HepG2 (cell line): ENCODE results near the gene SERINC5. TPM values are rescaled to one million over a fixed set of nuclear protein-coding genes. Genes with fewer than 3 reads are reported as not detected.

Source experiments
- BCL6 ChIP-seq: IDR thresholded peaks from 2 replicates; pipeline ENCODE4 v1.6.1; 2016; ENCODE audit warnings: missing genetic modification reagents, missing compliant biosample characterization
- FOSL2 ChIP-seq: sonication (generic); formaldehyde crosslinking; IDR thresholded peaks from 2 replicates; pipeline ENCODE4 v1.4.0; 2020; ENCODE audit warnings: missing genetic modification reagents
- HNRNPLL ChIP-seq: fragments of 200-400 bp; formaldehyde crosslinking; IDR thresholded peaks from 2 replicates; pipeline ENCODE4 v1.6.1; 2017; ENCODE audit warnings: mild to moderate bottlenecking, low read depth, low read length; ENCODE audit not compliant: poor library complexity, severe bottlenecking
- KMT2B ChIP-seq: IDR thresholded peaks from 2 replicates; pipeline ENCODE4 v1.6.1; 2016; ENCODE audit warnings: missing genetic modification reagents, missing compliant biosample characterization
- MAZ ChIP-seq, 2 experiments: sonication (generic) in 1 of 2; formaldehyde crosslinking in 1 of 2; IDR thresholded peaks; 2 replicates each; pipeline versions ENCODE4 v1.5.0 to v1.6.1; 2012 to 2020; ENCODE audit warnings: low read depth in 2 of 2, mild to moderate bottlenecking in 2 of 2, borderline replicate concordance in 1 of 2, improper control_type of control experiment in 1 of 2, low read length in 1 of 2, missing genetic modification reagents in 1 of 2, moderate library complexity in 1 of 2
- SNAPC2 ChIP-seq: sonication (generic); formaldehyde crosslinking; IDR thresholded peaks from 2 replicates; pipeline ENCODE4 v1.8.1; 2022; ENCODE audit warnings: mild to moderate bottlenecking, missing genetic modification reagents
- U2AF2 ChIP-seq: fragments of 200-400 bp; formaldehyde crosslinking; IDR thresholded peaks from 2 replicates; pipeline ENCODE4 v1.6.1; 2017; ENCODE audit warnings: low read depth, mild to moderate bottlenecking, low read length
- ZNF124 ChIP-seq: sonication (generic); formaldehyde crosslinking; IDR thresholded peaks from 2 replicates; pipeline ENCODE4 v1.4.0; 2020; ENCODE audit warnings: missing genetic modification reagents
- ZNF136 ChIP-seq: sonication (generic); formaldehyde crosslinking; IDR thresholded peaks from 2 replicates; pipeline ENCODE4 v1.8.1; 2022; ENCODE audit warnings: low read depth, mild to moderate bottlenecking, moderate library complexity, missing genetic modification reagents
- ZNF17 ChIP-seq: sonication (generic); formaldehyde crosslinking; IDR thresholded peaks from 2 replicates; pipeline ENCODE4 v1.5.0; 2020; ENCODE audit warnings: mild to moderate bottlenecking, missing genetic modification reagents
- ZNF431 ChIP-seq: sonication (generic); formaldehyde crosslinking; IDR thresholded peaks from 2 replicates; pipeline ENCODE4 v1.9.0; 2022; ENCODE audit warnings: missing genetic modification reagents, low read depth, mild to moderate bottlenecking, borderline replicate concordance
- ZNF556 ChIP-seq: sonication (generic); formaldehyde crosslinking; IDR thresholded peaks from 2 replicates; pipeline ENCODE4 v1.4.0; 2020; ENCODE audit warnings: mild to moderate bottlenecking, missing genetic modification reagents, borderline replicate concordance
- ZNF879 ChIP-seq: sonication (generic); formaldehyde crosslinking; IDR thresholded peaks from 2 replicates; pipeline ENCODE4 v1.8.1; 2023; ENCODE audit warnings: missing genetic modification reagents
- polyA plus RNA-seq, 8 experiments: library from polyadenylated mRNA; depleted of rRNA in 3 of 8; stranded (reverse) in 7 of 8; unstranded in 1 of 8; fragments of >200 nt; fragmentation: Illumina TruSeq in 4 of 8; extraction: Trizol in 4 of 8; gene quantifications; 2 replicates each; pipeline versions ENCODE4 v1.2.1 to v1.2.3, GENCODE V29; 2011 to 2016; ENCODE audit warnings: low read depth in 4 of 8, missing spikeins in 1 of 8, mixed read lengths in 1 of 8; ENCODE audit not compliant: insufficient read depth in 1 of 8
- total RNA-seq, 5 experiments: library from RNA; depleted of rRNA; stranded (reverse); fragments of >200 nt; fragmentation: Illumina TruSeq; extraction: Trizol; gene quantifications; 2 replicates each; pipeline ENCODE4 v1.2.3, GENCODE V29; 2016; ENCODE audit warnings: low read depth in 1 of 5
- TF ChIP-seq, protein P1 (sequence below): sonication (generic); formaldehyde crosslinking; IDR thresholded peaks from 2 replicates; pipeline ENCODE4 v1.5.1; 2020; ENCODE audit warnings: mild to moderate bottlenecking, missing genetic modification reagents, borderline replicate concordance
- TF ChIP-seq, protein P2 (sequence below): sonication (generic); formaldehyde crosslinking; IDR thresholded peaks from 2 replicates; pipeline ENCODE4 v1.5.0; 2020; ENCODE audit warnings: mild to moderate bottlenecking, missing genetic modification reagents, moderate library complexity
- TF ChIP-seq, protein P3 (sequence below): IDR thresholded peaks from 2 replicates; pipeline ENCODE4 v1.6.1; 2016; ENCODE audit warnings: low read depth
- TF ChIP-seq, protein P4 (sequence below): sonication (generic); formaldehyde crosslinking; IDR thresholded peaks from 2 replicates; pipeline ENCODE4 v1.8.0; 2022; ENCODE audit warnings: mild to moderate bottlenecking, missing genetic modification reagents; ENCODE audit not compliant: insufficient replicate concordance

Gene SERINC5
- total and polyA plus RNA-seq, 2 of the 13 experiments (the other 11 are each of a cell fraction or from before 2014, with no cell fraction given), result 17.3 to 22.8 TPM

DNA sequence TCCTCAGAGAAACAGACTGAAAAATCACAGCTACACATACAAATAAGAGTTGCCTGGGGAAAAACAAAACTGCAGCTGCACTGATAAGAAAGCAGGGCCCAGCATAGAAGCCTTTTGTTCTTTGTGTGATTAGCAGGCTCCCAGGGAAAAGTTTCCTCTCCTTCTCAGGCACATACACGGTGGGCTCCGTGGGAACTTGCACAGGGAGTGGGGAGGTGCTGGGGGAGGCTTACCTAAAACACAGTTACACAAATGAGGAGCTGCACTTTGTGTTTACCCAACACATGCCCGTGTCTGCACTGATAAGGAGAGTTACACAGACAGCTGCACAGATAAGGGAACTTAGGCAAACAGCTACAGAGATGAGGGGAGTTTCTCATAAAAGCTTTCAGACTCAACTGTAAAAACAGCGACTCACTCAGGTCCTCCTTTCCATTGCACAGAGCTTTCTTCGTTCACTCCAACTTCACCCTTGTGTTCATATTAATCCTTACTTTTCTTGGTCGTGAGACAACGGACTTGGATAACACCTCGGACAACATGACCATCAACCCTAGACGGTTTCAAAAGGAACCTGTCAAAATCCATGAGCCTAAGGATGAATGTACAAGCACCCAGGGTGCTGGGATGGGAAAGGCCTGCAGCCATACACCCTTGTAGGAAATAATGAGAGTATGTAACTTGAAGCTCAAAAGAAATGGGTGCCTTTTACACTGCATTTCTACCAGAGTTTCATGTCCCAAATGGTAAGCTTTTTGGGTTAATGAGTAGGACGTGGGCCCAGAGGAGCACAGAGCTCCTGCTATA is 50.8 kb downstream of the SERINC5 start (continued):
- TF ChIP-seq MAZ (IDR thresholded peaks at IDR 0.05; ENCODE audit: borderline replicate concordance, low read depth, low read length) (no peak), MAZ (CRISPR knock-in tag; IDR thresholded peaks at IDR 0.05; ENCODE audit: low read depth) (peak; percentile 39; the same call in 1 of the 2 replicates), ZNF124 (peak; percentile 91; the same call in 1 of the 2 replicates), ZNF136 (CRISPR knock-in tag) (0 out of 2 replicates have a peak, but pooled peaks have one; percentile 40), ZNF17 (CRISPR knock-in tag) (no peak), KMT2B (0 out of 2 replicates have a peak, but pooled peaks have one; percentile 72), SNAPC2 (CRISPR knock-in tag) (0 out of 2 replicates have a peak, but pooled peaks have one; percentile 73), BCL6 (CRISPR knock-in tag) (peak; percentile 92), ZNF431 (no peak), U2AF2 (no peak), ZNF556 (CRISPR knock-in tag) (0 out of 2 replicates have a peak, but pooled peaks have one; percentile 30), HNRNPLL (no peak), ZNF879 (CRISPR knock-in tag) (no peak), FOSL2 (CRISPR knock-in tag) (peak; percentile 72)
- TF ChIP-seq, protein P1, sequence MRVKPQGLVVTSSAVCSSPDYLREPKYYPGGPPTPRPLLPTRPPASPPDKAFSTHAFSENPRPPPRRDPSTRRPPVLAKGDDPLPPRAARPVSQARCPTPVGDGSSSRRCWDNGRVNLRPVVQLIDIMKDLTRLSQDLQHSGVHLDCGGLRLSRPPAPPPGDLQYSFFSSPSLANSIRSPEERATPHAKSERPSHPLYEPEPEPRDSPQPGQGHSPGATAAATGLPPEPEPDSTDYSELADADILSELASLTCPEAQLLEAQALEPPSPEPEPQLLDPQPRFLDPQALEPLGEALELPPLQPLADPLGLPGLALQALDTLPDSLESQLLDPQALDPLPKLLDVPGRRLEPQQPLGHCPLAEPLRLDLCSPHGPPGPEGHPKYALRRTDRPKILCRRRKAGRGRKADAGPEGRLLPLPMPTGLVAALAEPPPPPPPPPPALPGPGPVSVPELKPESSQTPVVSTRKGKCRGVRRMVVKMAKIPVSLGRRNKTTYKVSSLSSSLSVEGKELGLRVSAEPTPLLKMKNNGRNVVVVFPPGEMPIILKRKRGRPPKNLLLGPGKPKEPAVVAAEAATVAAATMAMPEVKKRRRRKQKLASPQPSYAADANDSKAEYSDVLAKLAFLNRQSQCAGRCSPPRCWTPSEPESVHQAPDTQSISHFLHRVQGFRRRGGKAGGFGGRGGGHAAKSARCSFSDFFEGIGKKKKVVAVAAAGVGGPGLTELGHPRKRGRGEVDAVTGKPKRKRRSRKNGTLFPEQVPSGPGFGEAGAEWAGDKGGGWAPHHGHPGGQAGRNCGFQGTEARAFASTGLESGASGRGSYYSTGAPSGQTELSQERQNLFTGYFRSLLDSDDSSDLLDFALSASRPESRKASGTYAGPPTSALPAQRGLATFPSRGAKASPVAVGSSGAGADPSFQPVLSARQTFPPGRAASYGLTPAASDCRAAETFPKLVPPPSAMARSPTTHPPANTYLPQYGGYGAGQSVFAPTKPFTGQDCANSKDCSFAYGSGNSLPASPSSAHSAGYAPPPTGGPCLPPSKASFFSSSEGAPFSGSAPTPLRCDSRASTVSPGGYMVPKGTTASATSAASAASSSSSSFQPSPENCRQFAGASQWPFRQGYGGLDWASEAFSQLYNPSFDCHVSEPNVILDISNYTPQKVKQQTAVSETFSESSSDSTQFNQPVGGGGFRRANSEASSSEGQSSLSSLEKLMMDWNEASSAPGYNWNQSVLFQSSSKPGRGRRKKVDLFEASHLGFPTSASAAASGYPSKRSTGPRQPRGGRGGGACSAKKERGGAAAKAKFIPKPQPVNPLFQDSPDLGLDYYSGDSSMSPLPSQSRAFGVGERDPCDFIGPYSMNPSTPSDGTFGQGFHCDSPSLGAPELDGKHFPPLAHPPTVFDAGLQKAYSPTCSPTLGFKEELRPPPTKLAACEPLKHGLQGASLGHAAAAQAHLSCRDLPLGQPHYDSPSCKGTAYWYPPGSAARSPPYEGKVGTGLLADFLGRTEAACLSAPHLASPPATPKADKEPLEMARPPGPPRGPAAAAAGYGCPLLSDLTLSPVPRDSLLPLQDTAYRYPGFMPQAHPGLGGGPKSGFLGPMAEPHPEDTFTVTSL (CRISPR knock-in tag), result peak; percentile 91
- TF ChIP-seq, protein P2, sequence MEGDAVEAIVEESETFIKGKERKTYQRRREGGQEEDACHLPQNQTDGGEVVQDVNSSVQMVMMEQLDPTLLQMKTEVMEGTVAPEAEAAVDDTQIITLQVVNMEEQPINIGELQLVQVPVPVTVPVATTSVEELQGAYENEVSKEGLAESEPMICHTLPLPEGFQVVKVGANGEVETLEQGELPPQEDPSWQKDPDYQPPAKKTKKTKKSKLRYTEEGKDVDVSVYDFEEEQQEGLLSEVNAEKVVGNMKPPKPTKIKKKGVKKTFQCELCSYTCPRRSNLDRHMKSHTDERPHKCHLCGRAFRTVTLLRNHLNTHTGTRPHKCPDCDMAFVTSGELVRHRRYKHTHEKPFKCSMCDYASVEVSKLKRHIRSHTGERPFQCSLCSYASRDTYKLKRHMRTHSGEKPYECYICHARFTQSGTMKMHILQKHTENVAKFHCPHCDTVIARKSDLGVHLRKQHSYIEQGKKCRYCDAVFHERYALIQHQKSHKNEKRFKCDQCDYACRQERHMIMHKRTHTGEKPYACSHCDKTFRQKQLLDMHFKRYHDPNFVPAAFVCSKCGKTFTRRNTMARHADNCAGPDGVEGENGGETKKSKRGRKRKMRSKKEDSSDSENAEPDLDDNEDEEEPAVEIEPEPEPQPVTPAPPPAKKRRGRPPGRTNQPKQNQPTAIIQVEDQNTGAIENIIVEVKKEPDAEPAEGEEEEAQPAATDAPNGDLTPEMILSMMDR (CRISPR knock-in tag), result peak; percentile 64
- TF ChIP-seq, protein P3, sequence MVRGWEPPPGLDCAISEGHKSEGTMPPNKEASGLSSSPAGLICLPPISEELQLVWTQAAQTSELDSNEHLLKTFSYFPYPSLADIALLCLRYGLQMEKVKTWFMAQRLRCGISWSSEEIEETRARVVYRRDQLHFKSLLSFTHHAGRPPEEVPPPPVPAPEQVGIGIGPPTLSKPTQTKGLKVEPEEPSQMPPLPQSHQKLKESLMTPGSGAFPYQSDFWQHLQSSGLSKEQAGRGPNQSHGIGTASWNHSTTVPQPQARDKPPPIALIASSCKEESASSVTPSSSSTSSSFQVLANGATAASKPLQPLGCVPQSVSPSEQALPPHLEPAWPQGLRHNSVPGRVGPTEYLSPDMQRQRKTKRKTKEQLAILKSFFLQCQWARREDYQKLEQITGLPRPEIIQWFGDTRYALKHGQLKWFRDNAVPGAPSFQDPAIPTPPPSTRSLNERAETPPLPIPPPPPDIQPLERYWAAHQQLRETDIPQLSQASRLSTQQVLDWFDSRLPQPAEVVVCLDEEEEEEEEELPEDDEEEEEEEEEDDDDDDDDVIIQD (CRISPR knock-in tag), result peak; percentile 38; the same call in 1 of the 2 replicates
- TF ChIP-seq, protein P4, sequence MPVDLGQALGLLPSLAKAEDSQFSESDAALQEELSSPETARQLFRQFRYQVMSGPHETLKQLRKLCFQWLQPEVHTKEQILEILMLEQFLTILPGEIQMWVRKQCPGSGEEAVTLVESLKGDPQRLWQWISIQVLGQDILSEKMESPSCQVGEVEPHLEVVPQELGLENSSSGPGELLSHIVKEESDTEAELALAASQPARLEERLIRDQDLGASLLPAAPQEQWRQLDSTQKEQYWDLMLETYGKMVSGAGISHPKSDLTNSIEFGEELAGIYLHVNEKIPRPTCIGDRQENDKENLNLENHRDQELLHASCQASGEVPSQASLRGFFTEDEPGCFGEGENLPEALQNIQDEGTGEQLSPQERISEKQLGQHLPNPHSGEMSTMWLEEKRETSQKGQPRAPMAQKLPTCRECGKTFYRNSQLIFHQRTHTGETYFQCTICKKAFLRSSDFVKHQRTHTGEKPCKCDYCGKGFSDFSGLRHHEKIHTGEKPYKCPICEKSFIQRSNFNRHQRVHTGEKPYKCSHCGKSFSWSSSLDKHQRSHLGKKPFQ, result peak; percentile 22
